ENCODE measurements around the gene INAFM2. TPM values are rescaled to one million over a fixed set of nuclear protein-coding genes. Genes with fewer than 3 reads are reported as not detected.

Gene INAFM2
- total and polyA plus RNA-seq, 8 donors = 20.5 to 37.1 (median 23.7) TPM

DNA sequence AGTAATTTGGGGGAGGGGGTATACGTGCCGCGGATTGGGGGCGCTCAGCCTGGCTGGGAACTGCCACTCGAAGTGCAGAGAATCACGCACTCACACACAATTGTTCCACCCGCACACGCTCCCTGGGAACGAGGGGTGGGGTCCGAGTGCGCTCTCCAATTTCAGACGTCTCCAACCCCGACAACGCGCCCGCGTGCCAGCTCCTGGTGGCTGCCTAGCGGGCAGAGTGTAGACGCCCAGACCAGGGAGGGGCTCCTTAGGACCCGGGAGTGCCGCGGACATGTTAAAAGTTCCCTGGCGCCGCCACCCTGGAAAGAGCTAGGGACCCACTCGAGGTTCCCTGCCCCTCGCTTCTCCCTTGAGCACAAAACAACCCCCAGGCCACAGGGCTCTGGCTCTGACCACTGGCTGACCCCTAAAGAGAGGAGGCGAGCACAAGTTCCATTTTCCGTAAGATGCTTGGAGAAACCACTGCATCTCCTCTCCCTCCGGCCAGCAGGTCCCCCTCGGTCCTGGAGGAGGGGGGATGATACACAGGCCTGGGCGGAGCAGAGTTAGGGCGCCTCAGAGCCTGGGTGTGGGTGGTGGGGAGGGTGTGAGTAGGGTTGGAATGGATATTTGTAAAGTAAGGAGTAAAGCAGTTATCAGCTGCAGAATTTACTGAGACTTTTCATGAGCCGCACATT lies 39.7 kb upstream of the INAFM2 start:
- H3K27ac ChIP-seq = no peak overlapping the region
- DNase-seq (peak in 1 of 4 donors; percentile 68), ATAC-seq (no peak)
- H3K4me1 ChIP-seq = peaks cover 21 to 58% of the 10 kb centered on the region in 2 donors
- peaks cover 0 to 23% of the 10 kb centered on the region in 2 donors for H3K36me3 ChIP-seq
- no peak overlapping the region for H3K4me3 ChIP-seq
- intact Hi-C loops (cut with DNase I) = loop anchor here in 1 of 2 donors (10.0 kb wide), 1 partner anchor 141 kb away; no protein-coding TSS in a partner anchor
- H3K27me3 ChIP-seq = peaks cover 51 to 72% of the 10 kb centered on the region in 2 donors
- TF ChIP-seq, protein P1, sequence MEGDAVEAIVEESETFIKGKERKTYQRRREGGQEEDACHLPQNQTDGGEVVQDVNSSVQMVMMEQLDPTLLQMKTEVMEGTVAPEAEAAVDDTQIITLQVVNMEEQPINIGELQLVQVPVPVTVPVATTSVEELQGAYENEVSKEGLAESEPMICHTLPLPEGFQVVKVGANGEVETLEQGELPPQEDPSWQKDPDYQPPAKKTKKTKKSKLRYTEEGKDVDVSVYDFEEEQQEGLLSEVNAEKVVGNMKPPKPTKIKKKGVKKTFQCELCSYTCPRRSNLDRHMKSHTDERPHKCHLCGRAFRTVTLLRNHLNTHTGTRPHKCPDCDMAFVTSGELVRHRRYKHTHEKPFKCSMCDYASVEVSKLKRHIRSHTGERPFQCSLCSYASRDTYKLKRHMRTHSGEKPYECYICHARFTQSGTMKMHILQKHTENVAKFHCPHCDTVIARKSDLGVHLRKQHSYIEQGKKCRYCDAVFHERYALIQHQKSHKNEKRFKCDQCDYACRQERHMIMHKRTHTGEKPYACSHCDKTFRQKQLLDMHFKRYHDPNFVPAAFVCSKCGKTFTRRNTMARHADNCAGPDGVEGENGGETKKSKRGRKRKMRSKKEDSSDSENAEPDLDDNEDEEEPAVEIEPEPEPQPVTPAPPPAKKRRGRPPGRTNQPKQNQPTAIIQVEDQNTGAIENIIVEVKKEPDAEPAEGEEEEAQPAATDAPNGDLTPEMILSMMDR (IDR thresholded peaks at IDR 0.05) = no peak
- H3K9me3 ChIP-seq = no peaks in the 10 kb centered on the region

GRCh38 chr15:40285151-40285550 lies 38.3 kb upstream of the INAFM2 start:
- peaks cover 0 to 35% of the 10 kb centered on the region in 2 donors for H3K36me3 ChIP-seq
- TF ChIP-seq, protein P1 (IDR thresholded peaks at IDR 0.05) = no peak
- peaks cover 15 to 44% of the 10 kb centered on the region in 2 donors for H3K4me1 ChIP-seq
- H3K27me3 ChIP-seq = peaks cover 40 to 59% of the 10 kb centered on the region in 2 donors
- intact Hi-C loops (cut with DNase I) = loop anchor here in 1 of 2 donors (10.0 kb wide), 1 partner anchor 140 kb away; no protein-coding TSS in a partner anchor
- ATAC-seq = no peak
- H3K9me3 ChIP-seq = no peaks in the 10 kb centered on the region
- DNase-seq = peak in 3 of 4 donors; percentile 6 to 84 (median 74)
- peak overlapping the region in 1 of 2 donors; percentile 20 for H3K27ac ChIP-seq
- no peak overlapping the region for H3K4me3 ChIP-seq

DNA sequence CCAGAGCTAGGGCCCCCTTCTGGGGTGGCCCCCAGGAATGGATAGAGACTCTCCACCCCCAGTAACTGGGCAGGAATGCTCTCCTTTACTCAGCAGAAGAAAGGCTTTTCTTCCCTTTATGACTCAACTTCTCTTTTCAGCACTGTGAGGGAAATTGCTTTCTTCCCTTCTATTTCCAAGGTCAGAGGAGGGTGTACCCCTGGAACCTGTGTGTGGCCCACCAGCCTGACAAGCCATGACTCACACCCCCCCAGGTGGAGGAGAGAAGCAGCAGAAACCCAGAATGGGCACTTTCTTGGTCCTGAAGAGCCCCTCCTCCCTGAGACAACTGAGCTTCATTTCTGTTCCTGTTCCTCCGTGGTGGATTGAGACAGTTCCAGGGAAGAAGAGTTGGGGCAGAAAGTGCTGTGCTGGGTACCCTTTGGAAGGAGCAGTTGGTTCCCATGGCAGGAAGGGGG lies 37.9 kb upstream of the INAFM2 start:
- intact Hi-C loops (cut with DNase I) = loop anchor here in 1 of 2 donors (10.0 kb wide), 1 partner anchor 139 kb away; no protein-coding TSS in a partner anchor
- no peak for ATAC-seq
- Histone ChIP-seq H3K27ac (peak overlapping the region in 1 of 2 donors; percentile 20), H3K4me3 (no peak overlapping the region), H3K9me3 (no peaks in the 10 kb centered on the region), H3K4me1 (peaks cover 15 to 45% of the 10 kb centered on the region in 2 donors), H3K36me3 (peaks cover 0 to 40% of the 10 kb centered on the region in 2 donors), H3K27me3 (peaks cover 36 to 54% of the 10 kb centered on the region in 2 donors)
- TF ChIP-seq, protein P1 (IDR thresholded peaks at IDR 0.05) = no peak
- peak in 1 of 4 donors; percentile 13 for DNase-seq

DNA sequence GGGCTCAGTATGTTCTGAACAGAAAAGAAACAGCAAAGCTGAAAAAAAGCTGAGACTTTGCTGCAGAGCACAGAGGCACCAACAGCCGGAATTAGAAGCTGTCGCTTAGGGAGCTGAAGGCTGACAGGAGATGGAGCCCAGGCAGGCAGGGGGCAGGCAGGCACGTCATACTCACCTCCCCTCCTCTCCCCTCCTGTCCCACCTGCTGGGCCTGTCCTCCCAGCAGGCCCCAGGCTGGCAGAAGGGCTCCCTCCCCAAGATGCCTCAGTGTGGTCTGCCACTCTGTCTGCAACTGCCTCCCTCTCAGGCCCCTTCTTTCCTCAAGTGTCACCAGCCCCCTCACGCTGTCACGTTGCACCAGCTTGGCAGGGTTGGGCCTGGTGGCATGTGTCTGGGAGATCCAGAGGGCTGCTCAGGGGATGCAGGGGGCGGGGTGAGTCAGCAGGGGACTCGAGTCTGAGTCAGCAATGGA lies 37.4 kb upstream of the INAFM2 start:
- Histone ChIP-seq H3K9me3 (no peaks in the 10 kb centered on the region), H3K27me3 (peaks cover 31 to 52% of the 10 kb centered on the region in 2 donors), H3K36me3 (peaks cover 0 to 45% of the 10 kb centered on the region in 2 donors), H3K4me3 (no peak overlapping the region), H3K4me1 (peaks cover 15 to 50% of the 10 kb centered on the region in 2 donors), H3K27ac (peak overlapping the region in 1 of 2 donors; percentile 20)
- ATAC-seq (no peak), DNase-seq (peak in 1 of 4 donors; percentile 52)
- TF ChIP-seq, protein P1 (IDR thresholded peaks at IDR 0.05) = no peak
- intact Hi-C loops (cut with DNase I) = loop anchor here in 1 of 2 donors (10.0 kb wide), 1 partner anchor 139 kb away; no protein-coding TSS in a partner anchor

DNA sequence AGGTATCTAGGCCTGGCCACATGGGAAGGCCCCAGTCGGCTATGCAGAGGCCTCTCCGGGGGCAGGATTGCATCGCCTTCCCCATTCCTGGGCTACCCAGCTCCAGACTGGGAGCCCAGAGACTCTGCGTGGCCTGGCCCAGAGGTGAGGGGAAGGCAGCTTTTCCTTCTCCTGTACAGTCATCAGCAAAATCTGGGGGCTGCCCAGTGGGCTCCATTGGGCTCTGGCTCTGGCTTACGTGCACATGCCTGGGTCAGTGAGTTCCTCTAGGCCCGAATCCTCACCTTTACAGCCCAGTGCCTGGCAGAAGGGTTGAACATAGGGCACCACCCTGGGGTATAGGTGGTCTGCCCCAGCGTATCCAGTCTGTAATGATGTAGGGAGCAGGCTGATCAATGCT lies 36.7 kb upstream of the INAFM2 start:
- DNase-seq (peak in 1 of 4 donors; percentile 52), ATAC-seq (no peak)
- Histone ChIP-seq H3K4me1 (peaks cover 15 to 46% of the 10 kb centered on the region in 2 donors), H3K9me3 (no peaks in the 10 kb centered on the region), H3K4me3 (no peak overlapping the region), H3K36me3 (peaks cover 0 to 52% of the 10 kb centered on the region in 2 donors), H3K27me3 (peaks cover 24 to 52% of the 10 kb centered on the region in 2 donors), H3K27ac (no peak overlapping the region)
- intact Hi-C loops (cut with DNase I) = loop anchor here in 1 of 2 donors (10.0 kb wide), 1 partner anchor 138 kb away; no protein-coding TSS in a partner anchor
- TF ChIP-seq, protein P1 (IDR thresholded peaks at IDR 0.05) = no peak
